ENCODE results near the gene TBC1D23. TPM values are rescaled to one million over a fixed set of nuclear protein-coding genes. Genes with fewer than 3 reads are reported as not detected.
A peak's percentile ranks its signal among the peaks of the same experiment; 100 is the strongest.

TBC1D23 gene
- total RNA-seq, 1 experiment from 2014 or later: 37.9 TPM

- H3K4me3 ChIP-seq (ENCODE audit: low read length): no peak overlapping the region
- H3K4me2 ChIP-seq (ENCODE audit: low read length): no peak overlapping the region
- H3K9me3 ChIP-seq (ENCODE audit: low read length): no peaks in the 10 kb centered on the region
- no peaks in the 10 kb centered on the region for H3F3A ChIP-seq (ENCODE audit: low read length, unreplicated experiment)
- H3K9ac ChIP-seq (ENCODE audit: low read length): no peak overlapping the region
- H3K9me2 ChIP-seq (replicated peaks; ENCODE audit: low read length): no peaks in the 10 kb centered on the region
- peak; percentile 77 for DNase-seq
- peak; percentile 80 for ATAC-seq
- BruUV-seq (replicated peaks): no TSS peak
- no peak overlapping the region for H2AFZ ChIP-seq (ENCODE audit: low read length)
- H3K79me2 ChIP-seq (ENCODE audit: low read length): no peaks in the 10 kb centered on the region
- ChIA-PET CTCF (interaction anchor here (1.1 kb wide), 1 partner anchor 146 kb away, joined by 9 read pairs; no protein-coding TSS in a partner anchor), POLR2A (ENCODE audit: unreplicated experiment) (interaction anchor here (0.6 kb wide), 1 partner anchor 152 kb away, joined by 4 read pairs; no protein-coding TSS in a partner anchor)
- H3K27me3 ChIP-seq (ENCODE audit: low read length): no peaks in the 10 kb centered on the region
- no peaks in the 10 kb centered on the region; the same call in 1 of the 2 replicates for H3K4me1 ChIP-seq (ENCODE audit: insufficient read depth, low read length)
- intact Hi-C loops (cut with micrococcal nuclease): loop anchor here (1.0 to 10.0 kb wide), 5 partner anchors 85 to 398 kb away; partner anchors contain the start of genes LNP1 and TOMM70
- TF ChIP-seq EZH2phosphoT487 (IDR thresholded peaks at IDR 0.05; ENCODE audit: borderline replicate concordance, low read length): no peak
- peak; percentile 75 for TF ChIP-seq CTCF (conservative IDR thresholded peaks at IDR 0.05; ENCODE audit: low read depth, low read length)
- H4K20me1 ChIP-seq (ENCODE audit: low read length): no peaks in the 10 kb centered on the region
- H3K36me3 ChIP-seq (ENCODE audit: low read depth, low read length): peaks cover 14% of the 10 kb centered on the region
- H3K27ac ChIP-seq (ENCODE audit: low read length): no peak overlapping the region
Observed at GRCh38 chr3:100316641-100317069, 55.9 kb downstream of the TBC1D23 start.

DNA sequence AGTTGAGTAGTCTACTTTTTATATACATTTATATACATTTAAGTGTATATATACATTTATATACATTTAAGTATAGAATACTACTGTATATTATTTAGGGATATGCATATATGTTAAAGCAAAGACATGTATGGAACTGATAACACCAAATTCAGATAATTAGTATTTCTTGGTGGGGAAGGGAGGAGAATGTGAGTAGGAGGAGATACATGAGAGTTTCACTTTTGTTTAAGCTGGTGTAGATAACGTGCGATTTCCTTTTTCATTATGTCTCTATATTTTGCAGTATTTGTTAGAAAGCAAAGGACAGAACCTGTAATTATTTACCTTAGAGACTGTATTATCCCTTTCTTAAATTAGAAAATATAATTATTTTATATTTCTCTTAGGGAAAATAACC is 57.1 kb downstream of the TBC1D23 start:
- Histone ChIP-seq H3K27me3 (ENCODE audit: low read length) (no peaks in the 10 kb centered on the region), H2AFZ (ENCODE audit: low read length) (no peak overlapping the region), H3K9me2 (replicated peaks; ENCODE audit: low read length) (no peaks in the 10 kb centered on the region), H3K4me3 (ENCODE audit: low read length) (no peak overlapping the region), H3K9ac (ENCODE audit: low read length) (no peak overlapping the region), H3K36me3 (ENCODE audit: low read depth, low read length) (peaks cover 11% of the 10 kb centered on the region), H3K27ac (ENCODE audit: low read length) (no peak overlapping the region), H3F3A (ENCODE audit: low read length, unreplicated experiment) (no peaks in the 10 kb centered on the region), H3K79me2 (ENCODE audit: low read length) (no peaks in the 10 kb centered on the region), H3K9me3 (ENCODE audit: low read length) (no peaks in the 10 kb centered on the region), H4K20me1 (ENCODE audit: low read length) (no peaks in the 10 kb centered on the region), H3K4me1 (ENCODE audit: insufficient read depth, low read length) (no peaks in the 10 kb centered on the region; the same call in 1 of the 2 replicates), H3K4me2 (ENCODE audit: low read length) (no peak overlapping the region)
- POLR2A ChIA-PET (ENCODE audit: unreplicated experiment): no interaction called here
- TF ChIP-seq CTCF (conservative IDR thresholded peaks at IDR 0.05; ENCODE audit: low read depth, low read length): no peak
- TF ChIP-seq EZH2 (IDR thresholded peaks at IDR 0.05; ENCODE audit: low read length, unreplicated experiment): no peak
- no peak for TF ChIP-seq EZH2phosphoT487 (IDR thresholded peaks at IDR 0.05; ENCODE audit: borderline replicate concordance, low read length)
- ATAC-seq (no peak), DNase-seq (no peak)
- CTCF ChIA-PET: interaction anchor here (1.1 kb wide), 1 partner anchor 145 kb away, joined by 9 read pairs; no protein-coding TSS in a partner anchor
- intact Hi-C loops (cut with micrococcal nuclease): loop anchor here (10.0 kb wide), 2 partner anchors 317 to 397 kb away; no protein-coding TSS in a partner anchor
- no TSS peak for BruUV-seq (replicated peaks)

GRCh38 chr3:100319951-100320350 is 59.2 kb downstream of the TBC1D23 start:
- Histone ChIP-seq H3K36me3 (ENCODE audit: low read depth, low read length) (peaks cover 16% of the 10 kb centered on the region), H3K79me2 (ENCODE audit: low read length) (no peaks in the 10 kb centered on the region), H4K20me1 (ENCODE audit: low read length) (no peaks in the 10 kb centered on the region), H3K4me2 (ENCODE audit: low read length) (no peak overlapping the region), H2AFZ (ENCODE audit: low read length) (no peak overlapping the region), H3K4me1 (ENCODE audit: insufficient read depth, low read length) (no peaks in the 10 kb centered on the region; the same call in 1 of the 2 replicates), H3K27me3 (ENCODE audit: low read length) (no peaks in the 10 kb centered on the region), H3K4me3 (ENCODE audit: low read length) (no peak overlapping the region), H3K9me3 (ENCODE audit: low read length) (no peaks in the 10 kb centered on the region), H3K9ac (ENCODE audit: low read length) (no peak overlapping the region), H3F3A (ENCODE audit: low read length, unreplicated experiment) (no peaks in the 10 kb centered on the region), H3K27ac (ENCODE audit: low read length) (no peak overlapping the region), H3K9me2 (replicated peaks; ENCODE audit: low read length) (no peaks in the 10 kb centered on the region)
- ATAC-seq: no peak
- TF ChIP-seq CTCF (conservative IDR thresholded peaks at IDR 0.05; ENCODE audit: low read depth, low read length) (no peak), EZH2 (IDR thresholded peaks at IDR 0.05; ENCODE audit: low read length, unreplicated experiment) (no peak), EZH2phosphoT487 (IDR thresholded peaks at IDR 0.05; ENCODE audit: borderline replicate concordance, low read length) (no peak)
- no TSS peak for BruUV-seq (replicated peaks)
- intact Hi-C loops (cut with micrococcal nuclease): loop anchor here (10.0 kb wide), 2 partner anchors 315 to 395 kb away; no protein-coding TSS in a partner anchor
- ChIA-PET POLR2A (ENCODE audit: unreplicated experiment) (no interaction called here), CTCF (no interaction called here)
- no peak for DNase-seq
